H9 (cell line): ENCODE measurements around the gene KCNN3. TPM values are rescaled to one million over a fixed set of nuclear protein-coding genes. Genes with fewer than 3 reads are reported as not detected.

ENCODE experiments used
- DNase-seq: peaks from one replicate; pipeline ENCODE4 v3.0.0-alpha.2; 2017
- H2AFZ ChIP-seq: one replicate; pipeline ENCODE4 v1.6.1; 2013; ENCODE audit warnings: mild to moderate bottlenecking, low read length, control low read depth, moderate library complexity
- H2AK5ac ChIP-seq: 2 replicates; pipeline ENCODE4 v1.6.1; 2013; ENCODE audit warnings: low read length, control low read depth, mixed read lengths; ENCODE audit not compliant: insufficient read length
- H2BK120ac ChIP-seq: one replicate; pipeline ENCODE4 v1.6.1; 2013; ENCODE audit warnings: low read depth, mild to moderate bottlenecking, low read length, control low read depth, inconsistent platforms; ENCODE audit not compliant: poor library complexity, severe bottlenecking
- H2BK12ac ChIP-seq: 2 replicates; pipeline ENCODE4 v1.6.1; 2013; ENCODE audit warnings: low read length, control low read depth, mixed read lengths, low read depth; ENCODE audit not compliant: insufficient read length
- H2BK15ac ChIP-seq: 2 replicates; pipeline ENCODE4 v1.6.1; 2013; ENCODE audit warnings: low read depth, low read length, control low read depth
- H2BK20ac ChIP-seq: one replicate; pipeline ENCODE4 v1.6.1; 2013; ENCODE audit warnings: low read depth, mild to moderate bottlenecking, low read length, control low read depth, inconsistent platforms; ENCODE audit not compliant: poor library complexity, severe bottlenecking
- H2BK5ac ChIP-seq: 2 replicates; pipeline ENCODE4 v1.6.1; 2013; ENCODE audit warnings: low read length, control low read depth, mixed read lengths; ENCODE audit not compliant: insufficient read length
- H3K14ac ChIP-seq: 2 replicates; pipeline ENCODE4 v1.6.1; 2013; ENCODE audit warnings: low read length, control low read depth; ENCODE audit not compliant: insufficient read depth
- H3K18ac ChIP-seq: 2 replicates; pipeline ENCODE4 v1.6.1; 2013; ENCODE audit warnings: low read depth, mild to moderate bottlenecking, mixed read lengths, low read length, control low read depth; ENCODE audit not compliant: insufficient read length
- H3K23ac ChIP-seq: 2 replicates; pipeline ENCODE4 v1.6.1; 2013; ENCODE audit warnings: low read length, control low read depth, mixed read lengths, low read depth; ENCODE audit not compliant: insufficient read length
- H3K23me2 ChIP-seq: 2 replicates; pipeline ENCODE4 v1.6.1; 2013; ENCODE audit warnings: low read depth, mild to moderate bottlenecking, mixed read lengths, low read length, control low read depth; ENCODE audit not compliant: insufficient read length, poor library complexity, severe bottlenecking
- H3K27ac ChIP-seq: 2 replicates; pipeline ENCODE4 v1.5.1; 2013; ENCODE audit warnings: low read length, control low read depth, mixed read lengths, low read depth; ENCODE audit not compliant: insufficient read length
- H3K27me3 ChIP-seq: 2 replicates; pipeline ENCODE4 v1.6.1; 2013; ENCODE audit warnings: low read length, control low read depth, inconsistent platforms; ENCODE audit not compliant: insufficient read depth
- H3K4ac ChIP-seq: 2 replicates; pipeline ENCODE4 v1.6.1; 2013; ENCODE audit warnings: low read depth, mild to moderate bottlenecking, control low read depth, inconsistent platforms, low read length, moderate library complexity
- H3K4me1 ChIP-seq: 2 replicates; pipeline ENCODE4 v1.6.1; 2013; ENCODE audit warnings: low read length, control low read depth, inconsistent platforms; ENCODE audit not compliant: insufficient read depth
- H3K4me2 ChIP-seq: 2 replicates; pipeline ENCODE4 v1.6.1; 2013; ENCODE audit warnings: low read length, control low read depth, mixed read lengths; ENCODE audit not compliant: insufficient read length, insufficient read depth
- H3K56ac ChIP-seq: 2 replicates; pipeline ENCODE4 v1.6.1; 2013; ENCODE audit warnings: low read depth, mild to moderate bottlenecking, mixed read lengths, low read length, control low read depth; ENCODE audit not compliant: insufficient read length
- H3K79me1 ChIP-seq: 2 replicates; pipeline ENCODE4 v1.6.1; 2013; ENCODE audit warnings: low read depth, mild to moderate bottlenecking, moderate library complexity, low read length, control low read depth, inconsistent platforms; ENCODE audit not compliant: insufficient read depth, poor library complexity, severe bottlenecking
- H3K79me2 ChIP-seq: 2 replicates; pipeline ENCODE4 v1.6.1; 2013; ENCODE audit warnings: low read length, control low read depth, inconsistent platforms; ENCODE audit not compliant: insufficient read depth
- H3K9ac ChIP-seq: 2 replicates; pipeline ENCODE4 v1.6.1; 2013; ENCODE audit warnings: low read length, control low read depth, mixed read lengths; ENCODE audit not compliant: insufficient read length; ENCODE audit errors: extremely low read depth
- H3K9me3 ChIP-seq: one replicate; pipeline ENCODE4 v1.6.1; 2013; ENCODE audit warnings: low read depth, low read length, inconsistent platforms; ENCODE audit not compliant: control insufficient read depth
- H3T11ph ChIP-seq: one replicate; pipeline ENCODE4 v1.6.1; 2013; ENCODE audit warnings: mild to moderate bottlenecking, low read length, control low read depth, inconsistent platforms
- H4K20me1 ChIP-seq: one replicate; pipeline ENCODE4 v1.6.1; 2013; ENCODE audit not compliant: control insufficient read depth, insufficient read length, insufficient read depth
- H4K5ac ChIP-seq: 2 replicates; pipeline ENCODE4 v1.6.1; 2013; ENCODE audit warnings: low read depth, mild to moderate bottlenecking, mixed read lengths, low read length, control low read depth; ENCODE audit not compliant: insufficient read length
- H4K8ac ChIP-seq: replicated peaks from 2 replicates; pipeline ENCODE4 v1.6.1; 2013; ENCODE audit warnings: low read length, control low read depth, mixed read lengths, low read depth; ENCODE audit not compliant: insufficient read length
- H4K91ac ChIP-seq: 2 replicates; pipeline ENCODE4 v1.6.1; 2013; ENCODE audit warnings: low read depth, mild to moderate bottlenecking, moderate library complexity, mixed read lengths, low read length, control low read depth; ENCODE audit not compliant: insufficient read length
- H3K27ac Mint-ChIP-seq, 3 experiments: 2 replicates in 2 of 3; 3 replicates in 1 of 3; pipeline ENCODE4 v1.8.0; 2020 to 2021; ENCODE audit warnings: mixed read lengths in 3 of 3, mild to moderate bottlenecking in 1 of 3, moderate library complexity in 1 of 3
- H3K27me3 Mint-ChIP-seq: 2 replicates; pipeline ENCODE4 v1.8.0; 2021; ENCODE audit warnings: low read depth, mild to moderate bottlenecking, moderate library complexity, mixed read lengths
- H3K36me3 Mint-ChIP-seq, 3 experiments: 2 replicates in 2 of 3; 3 replicates in 1 of 3; pipeline ENCODE4 v1.8.0; 2020 to 2021; ENCODE audit warnings: low read depth in 3 of 3, mixed read lengths in 3 of 3; ENCODE audit not compliant: insufficient read depth in 1 of 3
- H3K4me1 Mint-ChIP-seq, 2 experiments: 2 replicates each; pipeline ENCODE4 v1.8.0; 2020; ENCODE audit warnings: mixed read lengths in 2 of 2
- H3K4me3 Mint-ChIP-seq, 2 experiments: 2 replicates in 1 of 2; 3 replicates in 1 of 2; pipeline ENCODE4 v1.8.0; 2020 to 2021; ENCODE audit warnings: mild to moderate bottlenecking in 2 of 2, mixed read lengths in 2 of 2, moderate library complexity in 1 of 2
- H3K9me3 Mint-ChIP-seq, 2 experiments: 2 replicates in 1 of 2; 3 replicates in 1 of 2; pipeline ENCODE4 v1.8.0; 2020; ENCODE audit warnings: mild to moderate bottlenecking in 2 of 2, mixed read lengths in 2 of 2, moderate library complexity in 1 of 2
- CTCF ChIP-seq: fragments of 200-600 bp; sonication (generic); conservative IDR thresholded peaks from 3 replicates; pipeline ENCODE4 v1.8.0; 2021; ENCODE audit warnings: antibody characterized with exemption, mild to moderate bottlenecking
- WGBS: extraction: QIAGEN DNeasy Blood & Tissue Kit; methylation state at CpG from one replicate; pipeline ENCODE4 v1.1.7; 2013; ENCODE audit warnings: missing lambda C conversion rate, low lambda C conversion rate, mixed read lengths; ENCODE audit not compliant: insufficient read length; ENCODE audit errors: extremely low coverage; 5-methylcytosine and 5-hydroxymethylcytosine counted together
- total RNA-seq: library from RNA; stranded (reverse); gene quantifications from 2 replicates; pipeline ENCODE4 v1.2.1, GENCODE V29; 2021

The KCNN3 gene
- total RNA-seq, 1 experiment from 2014 or later: 0.83 TPM

- H3K27me3 Mint-ChIP-seq: no peaks in the 10 kb centered on the region; the same call in 1 of the 2 replicates
- TF ChIP-seq CTCF: no peak
- no peak overlapping the region for H3T11ph ChIP-seq
Measured at GRCh38 chr1:154816937-154817336, 53.1 kb downstream of the KCNN3 start.

More at GRCh38 chr1:154816937-154817336, 53.1 kb downstream of the KCNN3 start:
- no peak overlapping the region for H2BK12ac ChIP-seq
- no peaks in the 10 kb centered on the region for H3K4me1 ChIP-seq
- no peak overlapping the region for H3K23ac ChIP-seq
- peaks cover 30 to 32% of the 10 kb centered on the region in 2 experiments for H3K4me1 Mint-ChIP-seq
- H3K9me3 Mint-ChIP-seq: no peaks in the 10 kb centered on the region
- H3K4ac ChIP-seq: no peak overlapping the region
- no peaks in the 10 kb centered on the region for H3K9me3 ChIP-seq
- H2BK15ac ChIP-seq: no peak overlapping the region
- no peak overlapping the region for H2AFZ ChIP-seq
- H3K23me2 ChIP-seq: no peaks in the 10 kb centered on the region
- no peak overlapping the region for H4K5ac ChIP-seq
- no peaks in the 10 kb centered on the region for H3K36me3 Mint-ChIP-seq
- H3K14ac ChIP-seq: no peak overlapping the region
- no peak overlapping the region for H3K4me2 ChIP-seq
- no peak overlapping the region for H3K56ac ChIP-seq
- H2BK5ac ChIP-seq: no peak overlapping the region
- no peak overlapping the region for H2BK20ac ChIP-seq
- H3K27ac Mint-ChIP-seq: peak overlapping the region in 1 of 3 experiments; percentile 32; a peak in 1 of 7 replicates
- no peak overlapping the region for H2BK120ac ChIP-seq
- H4K91ac ChIP-seq: no peak overlapping the region
- H3K27ac ChIP-seq: no peak overlapping the region
- no CpG with 5 or more reads among the region's 2 CpGs for whole genome bisulfite sequencing
- no peaks in the 10 kb centered on the region for H3K79me1 ChIP-seq
- no peaks in the 10 kb centered on the region for H3K27me3 ChIP-seq
- H4K20me1 ChIP-seq: no peaks in the 10 kb centered on the region
- H3K4me3 Mint-ChIP-seq: no peak overlapping the region
- no peak overlapping the region for H2AK5ac ChIP-seq
- DNase-seq: no peak
- no peak overlapping the region for H4K8ac ChIP-seq
- no peaks in the 10 kb centered on the region for H3K79me2 ChIP-seq
- H3K18ac ChIP-seq: no peak overlapping the region
- no peak overlapping the region for H3K9ac ChIP-seq
